Chondrocyte (in vitro differentiated cells): ENCODE results near the gene SGPP1. TPM values are rescaled to one million over a fixed set of nuclear protein-coding genes. Genes with fewer than 3 reads are reported as not detected.
"Not testable (repeated sequence)": the region's sequence is repeated elsewhere in the genome, so short reads cannot be mapped to it uniquely, and the experiment has no call there.

Experiments
- DNase-seq: peaks from one replicate; pipeline ENCODE4 v3.0.0; 2021; ENCODE audit warnings: mixed read lengths, low spot score
- H3K27ac Mint-ChIP-seq: one replicate; pipeline ENCODE4 v1.8.0; 2021; ENCODE audit warnings: mild to moderate bottlenecking, moderate library complexity, mixed read lengths; ENCODE audit not compliant: unreplicated experiment
- H3K27me3 Mint-ChIP-seq: 2 replicates; pipeline ENCODE4 v1.8.0; 2021; ENCODE audit warnings: low read depth, mixed read lengths
- H3K36me3 Mint-ChIP-seq: 2 replicates; pipeline ENCODE4 v1.8.0; 2021; ENCODE audit warnings: low read depth, mixed read lengths
- H3K4me1 Mint-ChIP-seq: 2 replicates; pipeline ENCODE4 v1.8.0; 2021; ENCODE audit warnings: low read depth, mild to moderate bottlenecking, mixed read lengths
- H3K4me3 Mint-ChIP-seq: one replicate; pipeline ENCODE4 v1.8.0; 2021; ENCODE audit warnings: mild to moderate bottlenecking, moderate library complexity, mixed read lengths; ENCODE audit not compliant: unreplicated experiment
- H3K9me3 Mint-ChIP-seq: 2 replicates; pipeline ENCODE4 v1.8.0; 2021; ENCODE audit warnings: low read depth, mixed read lengths
- CTCF ChIP-seq: fragments of 200-600 bp; sonication (generic); IDR thresholded peaks from 2 replicates; pipeline ENCODE4 v1.5.0; 2021; ENCODE audit warnings: antibody characterized with exemption, mild to moderate bottlenecking, moderate library complexity
- total RNA-seq: library from RNA; stranded (reverse); gene quantifications from 3 replicates; pipeline ENCODE4 v1.2.1, GENCODE V29; 2021

Gene SGPP1
- total RNA-seq, 1 donor from 2014 or later: 23.3 TPM

DNA sequence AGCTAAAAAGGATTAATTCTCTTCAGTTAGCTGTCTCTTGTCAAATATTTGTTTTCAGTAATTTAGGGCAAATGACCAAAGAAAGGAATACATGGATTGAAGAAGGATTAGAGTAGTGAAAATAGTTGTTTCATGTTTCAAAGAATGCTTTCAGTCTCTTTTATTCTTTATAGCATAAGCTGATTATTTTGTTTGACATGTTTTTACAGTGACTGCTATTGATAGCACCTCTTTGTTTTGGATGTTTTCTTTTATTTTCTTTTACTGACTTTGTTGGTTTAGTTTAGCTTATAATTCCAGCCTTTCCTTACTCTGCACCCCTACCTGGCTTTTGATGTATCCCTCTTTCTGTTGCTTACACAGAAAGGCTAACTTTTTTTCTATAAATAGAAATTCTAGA lies 29.3 kb upstream of the SGPP1 start:
- Mint-ChIP-seq H3K9me3 (no peaks in the 10 kb centered on the region), H3K27ac (no peak overlapping the region), H3K4me1 (no peaks in the 10 kb centered on the region), H3K36me3 (no peaks in the 10 kb centered on the region), H3K4me3 (no peak overlapping the region), H3K27me3 (no peaks in the 10 kb centered on the region)
- no peak for DNase-seq
- TF ChIP-seq CTCF: no peak

DNA sequence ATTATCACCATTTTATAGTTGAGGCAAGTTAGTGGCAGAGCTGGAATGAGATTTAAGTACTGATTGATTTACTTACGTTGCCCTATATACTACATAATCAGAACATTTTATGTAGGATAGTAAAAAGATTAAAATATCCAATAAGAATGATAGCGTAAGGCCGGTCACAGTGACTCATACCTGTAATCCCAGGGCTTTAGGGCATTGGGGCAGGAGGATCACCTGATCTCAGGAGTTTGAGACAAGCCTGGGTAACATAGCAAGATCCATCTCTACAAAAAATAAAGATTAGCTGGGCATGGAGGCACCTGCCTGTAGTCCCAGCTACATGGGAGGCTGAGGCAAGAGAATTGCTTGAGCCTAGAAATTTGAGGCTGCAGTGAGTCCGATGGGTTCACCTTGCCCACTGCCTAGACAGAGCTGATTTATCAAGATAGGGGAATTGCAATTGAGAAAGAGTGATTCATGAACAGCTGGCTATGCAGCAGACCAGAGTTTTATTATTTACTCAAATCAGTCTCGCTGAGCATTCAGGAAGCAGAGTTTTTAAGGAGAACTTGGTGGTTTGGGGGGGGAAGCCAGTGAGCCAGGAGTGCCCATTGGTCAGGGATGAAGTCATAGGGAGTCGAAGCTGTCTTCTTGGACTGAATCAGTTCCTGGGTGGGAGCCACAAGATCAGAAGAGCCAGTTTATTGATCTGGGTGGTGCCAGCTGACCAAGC lies 24.7 kb upstream of the SGPP1 start:
- no peak overlapping the region for H3K27ac Mint-ChIP-seq
- no peak for DNase-seq

GRCh38 chr14:63751076-63751475 lies 23.2 kb upstream of the SGPP1 start:
- not testable (repeated sequence) for H3K36me3 Mint-ChIP-seq, H3K27me3 Mint-ChIP-seq, H3K9me3 Mint-ChIP-seq, DNase-seq, H3K4me1 Mint-ChIP-seq, H3K27ac Mint-ChIP-seq, H3K4me3 Mint-ChIP-seq

More for the DNA sequence above, 24.7 kb upstream of the SGPP1 start:
- H3K9me3 Mint-ChIP-seq: no peaks in the 10 kb centered on the region
- no peak overlapping the region for H3K4me3 Mint-ChIP-seq
- no peaks in the 10 kb centered on the region for H3K27me3 Mint-ChIP-seq
- no peak for TF ChIP-seq CTCF
- H3K4me1 Mint-ChIP-seq: no peaks in the 10 kb centered on the region
- H3K36me3 Mint-ChIP-seq: no peaks in the 10 kb centered on the region

DNA sequence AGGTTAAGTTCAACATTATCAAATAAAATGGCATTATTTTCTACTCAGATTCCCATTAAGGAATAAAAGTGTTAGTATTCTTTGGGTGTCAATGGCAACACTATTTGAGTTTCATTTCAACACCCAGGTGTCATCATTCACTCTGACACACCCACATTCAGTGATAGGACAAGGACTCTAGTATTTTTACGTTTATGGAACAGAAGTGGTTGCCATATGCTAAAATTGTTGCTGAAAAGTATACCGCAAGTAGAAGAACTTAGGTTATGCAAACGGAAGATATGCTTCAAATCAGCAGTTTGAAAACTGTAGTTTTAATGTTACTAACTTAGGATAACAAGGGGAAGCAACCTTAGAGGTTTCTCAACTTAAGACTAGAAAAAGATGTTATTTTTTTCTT lies 20.0 kb upstream of the SGPP1 start:
- no peak for DNase-seq
- H3K27me3 Mint-ChIP-seq: peaks cover 8% of the 10 kb centered on the region
- no peaks in the 10 kb centered on the region for H3K4me1 Mint-ChIP-seq
- no peaks in the 10 kb centered on the region for H3K9me3 Mint-ChIP-seq
- no peak overlapping the region for H3K4me3 Mint-ChIP-seq
- no peaks in the 10 kb centered on the region for H3K36me3 Mint-ChIP-seq
- no peak for TF ChIP-seq CTCF
- H3K27ac Mint-ChIP-seq: no peak overlapping the region

- DNase-seq: no peak
- no peaks in the 10 kb centered on the region for H3K9me3 Mint-ChIP-seq
- no peak overlapping the region for H3K27ac Mint-ChIP-seq
Observed at GRCh38 chr14:63745858-63746425, 18.1 kb upstream of the SGPP1 start.

More at GRCh38 chr14:63745858-63746425, 18.1 kb upstream of the SGPP1 start:
- Mint-ChIP-seq H3K4me1 (no peaks in the 10 kb centered on the region), H3K27me3 (peaks cover 8% of the 10 kb centered on the region), H3K36me3 (no peaks in the 10 kb centered on the region), H3K4me3 (no peak overlapping the region)
- TF ChIP-seq CTCF: peak; percentile 17
